A673 (cell line): ENCODE results near the gene NEMP1.

Experiments used
- CTCF ChIP-seq: fragments of 300-800, 200-600 bp; sonication (generic); conservative IDR thresholded peaks from 2 replicates; pipeline ENCODE4 v1.5.1; 2017; ENCODE audit warnings: low read depth, mild to moderate bottlenecking, antibody characterized with exemption, low read length, moderate library complexity, mixed read lengths
- EZH2 ChIP-seq: fragments of 200-600 bp; sonication (generic); IDR thresholded peaks from 2 replicates; pipeline ENCODE4 v1.6.1; 2017; ENCODE audit warnings: borderline replicate concordance, low read depth, mild to moderate bottlenecking, mixed read lengths, antibody characterized with exemption, low read length; ENCODE audit not compliant: poor library complexity, severe bottlenecking

GRCh38 chr12:57107456-57108155, 29.0 kb upstream of the NEMP1 start:
- TF ChIP-seq CTCF (no peak), EZH2 (no peak)
